ENCODE data around the gene CT45A7. TPM values are rescaled to one million over a fixed set of nuclear protein-coding genes. Genes with fewer than 3 reads are reported as not detected.
"Not testable (repeated sequence)": the region's sequence is repeated elsewhere in the genome, so short reads cannot be mapped to it uniquely, and the experiment has no call there.

Gene CT45A7
- total RNA-seq (2013): not detected
- polyA plus RNA-seq (not detected), polyA minus RNA-seq (not detected in 2 replicates), total RNA-seq (0 reads per million in 11 experiments)

GRCh38 chrX:135837180-135837579 lies at the start of gene CT45A7:
CT45A7 (minus strand) TSS chrX:135837280; CDS start chrX:135833533, 3,747 bp downstream.
- H3K36me3 Mint-ChIP-seq; H3K4me2 ChIP-seq (replicated peaks; ENCODE audit: extremely low read depth, low read length, poor library complexity, severe bottlenecking); H3K4me1 ChIP-seq (ENCODE audit: control insufficient read depth in 1 of 2, insufficient read depth in 2 of 2, low read length in 2 of 2); H3K4me3 Mint-ChIP-seq; H4K20me1 ChIP-seq (ENCODE audit: insufficient read depth, low read length); H3K79me2 ChIP-seq (ENCODE audit: insufficient read depth, low read length); H3K9me3 ChIP-seq (replicated peaks in 1 of 2; ENCODE audit: control insufficient read depth in 1 of 2, insufficient read depth in 1 of 2, low read length in 2 of 2); H3K4me1 Mint-ChIP-seq; H3K9me3 Mint-ChIP-seq; H3K4me3 ChIP-seq (replicated peaks in 1 of 3; ENCODE audit: low read depth in 2 of 3, low read length in 3 of 3); DNase-seq; H3K9ac ChIP-seq (ENCODE audit: insufficient read depth, low read length, poor library complexity, severe bottlenecking); H3K27ac Mint-ChIP-seq; intact Hi-C loops (cut with micrococcal nuclease); H2AFZ ChIP-seq (ENCODE audit: insufficient read depth, low read depth, low read length, poor library complexity, severe bottlenecking); H3K36me3 ChIP-seq (replicated peaks in 1 of 2; ENCODE audit: control insufficient read depth in 1 of 2, insufficient read depth in 2 of 2, low read length in 2 of 2); H3K27me3 ChIP-seq (ENCODE audit: control insufficient read depth in 2 of 2, insufficient read depth in 2 of 2, low read length in 2 of 2); H3K27ac ChIP-seq (ENCODE audit: low read depth in 1 of 2, low read length in 2 of 2); H3K27me3 Mint-ChIP-seq (ENCODE audit: low read depth in 3 of 3): not testable (repeated sequence)
- WGBS (ENCODE audit: insufficient coverage): no CpG with 5 or more reads among the region's 17 CpGs

- H3K27me3 Mint-ChIP-seq (ENCODE audit: low read depth in 3 of 3); H3K4me1 ChIP-seq (ENCODE audit: control insufficient read depth in 1 of 2, insufficient read depth in 2 of 2, low read length in 2 of 2); H2AFZ ChIP-seq (ENCODE audit: insufficient read depth, low read depth, low read length, poor library complexity, severe bottlenecking); H3K9me3 ChIP-seq (replicated peaks in 1 of 2; ENCODE audit: control insufficient read depth in 1 of 2, insufficient read depth in 1 of 2, low read length in 2 of 2); H3K9ac ChIP-seq (ENCODE audit: insufficient read depth, low read length, poor library complexity, severe bottlenecking); H3K36me3 ChIP-seq (replicated peaks in 1 of 2; ENCODE audit: control insufficient read depth in 1 of 2, insufficient read depth in 2 of 2, low read length in 2 of 2); H4K20me1 ChIP-seq (ENCODE audit: insufficient read depth, low read length); intact Hi-C loops (cut with micrococcal nuclease); H3K27me3 ChIP-seq (ENCODE audit: control insufficient read depth in 2 of 2, insufficient read depth in 2 of 2, low read length in 2 of 2); H3K36me3 Mint-ChIP-seq; H3K27ac Mint-ChIP-seq; DNase-seq; H3K4me3 ChIP-seq (replicated peaks in 1 of 3; ENCODE audit: low read depth in 2 of 3, low read length in 3 of 3); H3K4me3 Mint-ChIP-seq; H3K4me1 Mint-ChIP-seq; H3K79me2 ChIP-seq (ENCODE audit: insufficient read depth, low read length); H3K9me3 Mint-ChIP-seq; H3K4me2 ChIP-seq (replicated peaks; ENCODE audit: extremely low read depth, low read length, poor library complexity, severe bottlenecking); H3K27ac ChIP-seq (ENCODE audit: low read depth in 1 of 2, low read length in 2 of 2): not testable (repeated sequence)
- WGBS (ENCODE audit: insufficient coverage): no CpG with 5 or more reads among the region's 5 CpGs
Measured at GRCh38 chrX:135882741-135883140, 45.7 kb upstream of the CT45A7 start.

GRCh38 chrX:135871712-135872111 lies 34.6 kb upstream of the CT45A7 start, which contains the start of gene CT45A9:
CT45A9 (minus strand) TSS chrX:135871812; CDS start chrX:135868061, 3,751 bp downstream.
- H3K4me1 Mint-ChIP-seq; H3K27me3 ChIP-seq (ENCODE audit: control insufficient read depth in 2 of 2, insufficient read depth in 2 of 2, low read length in 2 of 2); H3K36me3 ChIP-seq (replicated peaks in 1 of 2; ENCODE audit: control insufficient read depth in 1 of 2, insufficient read depth in 2 of 2, low read length in 2 of 2); H3K27ac Mint-ChIP-seq; H3K9ac ChIP-seq (ENCODE audit: insufficient read depth, low read length, poor library complexity, severe bottlenecking); H3K9me3 Mint-ChIP-seq; H3K27ac ChIP-seq (ENCODE audit: low read depth in 1 of 2, low read length in 2 of 2); H2AFZ ChIP-seq (ENCODE audit: insufficient read depth, low read depth, low read length, poor library complexity, severe bottlenecking); H3K79me2 ChIP-seq (ENCODE audit: insufficient read depth, low read length); H3K4me2 ChIP-seq (replicated peaks; ENCODE audit: extremely low read depth, low read length, poor library complexity, severe bottlenecking); H3K4me3 Mint-ChIP-seq; intact Hi-C loops (cut with micrococcal nuclease); H3K36me3 Mint-ChIP-seq; H3K4me1 ChIP-seq (ENCODE audit: control insufficient read depth in 1 of 2, insufficient read depth in 2 of 2, low read length in 2 of 2); H3K27me3 Mint-ChIP-seq (ENCODE audit: low read depth in 3 of 3); H3K4me3 ChIP-seq (replicated peaks in 1 of 3; ENCODE audit: low read depth in 2 of 3, low read length in 3 of 3); DNase-seq; H4K20me1 ChIP-seq (ENCODE audit: insufficient read depth, low read length); H3K9me3 ChIP-seq (replicated peaks in 1 of 2; ENCODE audit: control insufficient read depth in 1 of 2, insufficient read depth in 1 of 2, low read length in 2 of 2): not testable (repeated sequence)
- whole genome bisulfite sequencing (ENCODE audit: insufficient coverage): no CpG with 5 or more reads among the region's 17 CpGs

GRCh38 chrX:135854438-135854837 lies 17.4 kb upstream of the CT45A7 start, which contains the start of gene CT45A8:
CT45A8 (minus strand) TSS chrX:135854538; CDS start chrX:135850783, 3,755 bp downstream.
- H3K4me1 ChIP-seq (ENCODE audit: control insufficient read depth in 1 of 2, insufficient read depth in 2 of 2, low read length in 2 of 2); H3K9me3 ChIP-seq (replicated peaks in 1 of 2; ENCODE audit: control insufficient read depth in 1 of 2, insufficient read depth in 1 of 2, low read length in 2 of 2); intact Hi-C loops (cut with micrococcal nuclease); H3K36me3 Mint-ChIP-seq; H3K79me2 ChIP-seq (ENCODE audit: insufficient read depth, low read length); H3K9ac ChIP-seq (ENCODE audit: insufficient read depth, low read length, poor library complexity, severe bottlenecking); H3K4me1 Mint-ChIP-seq; H3K9me3 Mint-ChIP-seq; H3K27me3 Mint-ChIP-seq (ENCODE audit: low read depth in 3 of 3); H3K4me3 Mint-ChIP-seq; H3K4me3 ChIP-seq (replicated peaks in 1 of 3; ENCODE audit: low read depth in 2 of 3, low read length in 3 of 3); H4K20me1 ChIP-seq (ENCODE audit: insufficient read depth, low read length); H3K4me2 ChIP-seq (replicated peaks; ENCODE audit: extremely low read depth, low read length, poor library complexity, severe bottlenecking); H3K27me3 ChIP-seq (ENCODE audit: control insufficient read depth in 2 of 2, insufficient read depth in 2 of 2, low read length in 2 of 2); H3K27ac Mint-ChIP-seq; H3K27ac ChIP-seq (ENCODE audit: low read depth in 1 of 2, low read length in 2 of 2); H2AFZ ChIP-seq (ENCODE audit: insufficient read depth, low read depth, low read length, poor library complexity, severe bottlenecking); DNase-seq; H3K36me3 ChIP-seq (replicated peaks in 1 of 2; ENCODE audit: control insufficient read depth in 1 of 2, insufficient read depth in 2 of 2, low read length in 2 of 2): not testable (repeated sequence)
- no CpG with 5 or more reads among the region's 17 CpGs for WGBS (ENCODE audit: insufficient coverage)

Data from CD14-positive monocyte (primary cell).